PC-9 (cell line): ENCODE measurements around the gene GTF2H2C. TPM values are rescaled to one million over a fixed set of nuclear protein-coding genes. Genes with fewer than 3 reads are reported as not detected.
"Not testable (repeated sequence)": the region's sequence is repeated elsewhere in the genome, so short reads cannot be mapped to it uniquely, and the experiment has no call there.

Experiments used
- BruUV-seq: library from RNA; stranded (reverse); fragments of 400-500 nt; replicated peaks from 2 replicates; lab custom pipeline; 2021; lab: Mats Ljungman, UMichigan
- CTCF ChIA-PET: fragments of 300-600 bp; sonication (Branson Sonifier 250); formaldehyde crosslinking; loops from one replicate; lab custom pipeline; 2022; ENCODE audit warnings: antibody characterized with exemption; lab: Charles Lee
- POLR2A ChIA-PET: fragments of 300-600 bp; sonication (Branson Sonifier 250); formaldehyde crosslinking; loops from one replicate; lab custom pipeline; 2022; ENCODE audit warnings: antibody characterized with exemption; ENCODE audit not compliant: unreplicated experiment; lab: Charles Lee
- DNase-seq, 2 experiments: peaks; one replicate each; pipeline versions ENCODE4 v3.0.0 to v3.0.0-alpha.2; 2015 to 2022; ENCODE audit warnings: mixed read lengths in 1 of 2
- H2AFZ ChIP-seq: fragments of 200-600 bp; sonication (generic); 2 replicates; pipeline ENCODE4 v1.8.1; 2017; ENCODE audit warnings: antibody characterized with exemption
- H3F3A ChIP-seq: fragments of 200-600 bp; sonication (generic); 2 replicates; pipeline ENCODE4 v1.8.1; 2017; ENCODE audit warnings: antibody characterized with exemption, mild to moderate bottlenecking, low read depth; ENCODE audit not compliant: insufficient read depth
- H3K27ac ChIP-seq: fragments of 200-600 bp; sonication (generic); 2 replicates; pipeline ENCODE4 v1.6.1; 2016; ENCODE audit warnings: mixed run types
- H3K27me3 ChIP-seq: fragments of 200-600 bp; sonication (generic); 2 replicates; pipeline ENCODE4 v1.6.1; 2016; ENCODE audit warnings: low read depth, mixed run types; ENCODE audit not compliant: insufficient read depth
- H3K36me3 ChIP-seq: fragments of 200-600 bp; sonication (generic); 2 replicates; pipeline ENCODE4 v1.6.1; 2016; ENCODE audit warnings: low read depth, mixed run types
- H3K4me1 ChIP-seq: fragments of 200-600 bp; sonication (generic); replicated peaks from 2 replicates; pipeline ENCODE4 v1.6.1; 2016; ENCODE audit warnings: mixed run types; ENCODE audit not compliant: insufficient read depth
- H3K4me2 ChIP-seq: fragments of 200-600 bp; sonication (generic); 2 replicates; pipeline ENCODE4 v1.6.1; 2017; ENCODE audit warnings: mixed run types
- H3K4me3 ChIP-seq: fragments of 200-600 bp; sonication (generic); 2 replicates; pipeline ENCODE4 v1.6.1; 2016; ENCODE audit warnings: mixed run types
- H3K79me2 ChIP-seq: fragments of 200-600 bp; sonication (generic); 2 replicates; pipeline ENCODE4 v1.6.1; 2017; ENCODE audit warnings: low read depth, mixed run types
- H3K9me2 ChIP-seq: fragments of 200-600 bp; sonication (generic); 2 replicates; pipeline ENCODE4 v1.8.1; 2017; ENCODE audit warnings: mild to moderate bottlenecking; ENCODE audit not compliant: insufficient read depth
- H3K9me3 ChIP-seq: fragments of 200-600 bp; sonication (generic); 2 replicates; pipeline ENCODE4 v1.8.1; 2016; ENCODE audit warnings: low read depth; ENCODE audit not compliant: insufficient read depth
- H4K20me1 ChIP-seq: fragments of 200-600 bp; sonication (generic); 2 replicates; pipeline ENCODE4 v1.8.1; 2017; ENCODE audit not compliant: insufficient read depth
- intact Hi-C: fragments of 100-400 bp; cut with micrococcal nuclease; formaldehyde crosslinking; loops from one replicate; pipeline ENCODE4 v1.10.0; 2022; ENCODE audit not compliant: unreplicated experiment
- total RNA-seq: library from RNA; stranded (reverse); gene quantifications from 2 replicates; pipeline ENCODE4 v1.2.3, GENCODE V29; 2021

GTF2H2C gene
- total RNA-seq, 1 experiment from 2014 or later = 24.7 TPM

- H3K9me3 ChIP-seq, BruUV-seq, POLR2A ChIA-PET: not testable (repeated sequence)
Measured at GRCh38 chr5:69542838-69543618, 17.0 kb upstream of the GTF2H2C start.

GRCh38 chr5:69544602-69545001 is 15.4 kb upstream of the GTF2H2C start:
- intact Hi-C loops, BruUV-seq: not testable (repeated sequence)

More at GRCh38 chr5:69542838-69543618, 17.0 kb upstream of the GTF2H2C start:
- H3K9me2 ChIP-seq, H3K4me3 ChIP-seq, H2AFZ ChIP-seq, H3K4me1 ChIP-seq, CTCF ChIA-PET, H3K27ac ChIP-seq, H3K4me2 ChIP-seq, H4K20me1 ChIP-seq, H3K79me2 ChIP-seq, intact Hi-C loops, H3K36me3 ChIP-seq, DNase-seq, H3F3A ChIP-seq, H3K27me3 ChIP-seq: not testable (repeated sequence)

GRCh38 chr5:69560587-69561431 is 818 bp downstream of the GTF2H2C start:
- DNase-seq = peak in 1 of 2 experiments; percentile 31

More at GRCh38 chr5:69544602-69545001, 15.4 kb upstream of the GTF2H2C start:
- H3K4me1 ChIP-seq, H4K20me1 ChIP-seq, H3K79me2 ChIP-seq, H3K27ac ChIP-seq, H3K9me3 ChIP-seq, H2AFZ ChIP-seq, POLR2A ChIA-PET, H3K4me2 ChIP-seq, H3K9me2 ChIP-seq, H3K27me3 ChIP-seq, H3K4me3 ChIP-seq, H3F3A ChIP-seq, H3K36me3 ChIP-seq, CTCF ChIA-PET, DNase-seq: not testable (repeated sequence)

GRCh38 chr5:69566172-69566571 is 6.2 kb downstream of the GTF2H2C start:
- H3K9me3 ChIP-seq, H3K27me3 ChIP-seq, H3K9me2 ChIP-seq, BruUV-seq, H4K20me1 ChIP-seq, DNase-seq, H3F3A ChIP-seq, H3K4me2 ChIP-seq, H3K4me3 ChIP-seq, H3K4me1 ChIP-seq, CTCF ChIA-PET, POLR2A ChIA-PET, intact Hi-C loops, H3K27ac ChIP-seq, H3K36me3 ChIP-seq, H2AFZ ChIP-seq, H3K79me2 ChIP-seq: not testable (repeated sequence)

More at GRCh38 chr5:69560587-69561431, 818 bp downstream of the GTF2H2C start:
- H3K36me3 ChIP-seq, H2AFZ ChIP-seq, H3K9me3 ChIP-seq, H3F3A ChIP-seq, H3K4me1 ChIP-seq, H3K27me3 ChIP-seq, intact Hi-C loops, CTCF ChIA-PET, H4K20me1 ChIP-seq, H3K9me2 ChIP-seq, POLR2A ChIA-PET, H3K79me2 ChIP-seq: not testable (repeated sequence)
- peak overlapping the region; percentile 70 for H3K4me2 ChIP-seq
- TSS peak; percentile 70 for BruUV-seq
- peak overlapping the region; percentile 45 for H3K4me3 ChIP-seq
- peak overlapping the region; percentile 14; the same call in 1 of the 2 replicates for H3K27ac ChIP-seq

DNA sequence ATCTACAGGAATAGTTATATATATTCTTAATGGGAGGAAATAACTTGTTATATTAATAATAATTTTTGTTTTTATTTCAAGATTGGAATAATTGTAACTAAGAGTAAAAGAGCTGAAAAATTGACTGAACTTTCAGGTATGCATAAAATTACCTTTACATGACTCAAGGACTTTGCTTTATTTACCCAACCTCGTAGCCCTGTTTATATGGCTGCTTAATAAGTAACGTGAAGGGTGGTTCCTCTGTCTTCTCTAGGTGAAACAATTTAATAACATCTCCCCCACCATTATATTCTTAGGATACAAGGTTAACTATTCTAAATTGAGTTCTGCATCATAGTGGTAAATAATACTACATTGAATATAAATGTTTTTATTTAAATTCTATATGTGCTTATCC is 8.1 kb downstream of the GTF2H2C start:
- not testable (repeated sequence) for H3K27ac ChIP-seq, DNase-seq, BruUV-seq

DNA sequence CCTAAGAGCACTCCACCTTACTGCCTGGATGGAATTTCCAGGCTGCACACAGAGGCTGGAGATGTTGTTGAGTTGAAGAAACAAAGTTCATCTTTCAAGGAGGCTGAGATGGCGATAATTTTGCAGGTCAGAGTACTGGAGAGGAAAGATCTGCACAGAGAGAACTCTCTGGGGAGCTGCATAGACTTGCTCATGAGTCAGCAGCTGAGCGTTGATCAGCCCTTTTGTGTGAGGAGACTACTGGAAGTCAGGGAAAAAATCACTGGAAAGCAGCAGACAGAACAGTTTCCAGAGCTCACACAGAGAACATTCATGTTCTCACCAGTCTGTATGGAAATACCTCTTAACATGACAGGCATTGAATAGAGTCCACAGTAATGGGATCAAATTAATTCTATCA is 23.4 kb downstream of the GTF2H2C start:
- CTCF ChIA-PET, H3K4me3 ChIP-seq, H3F3A ChIP-seq, intact Hi-C loops, BruUV-seq, POLR2A ChIA-PET, H3K4me1 ChIP-seq, H3K27ac ChIP-seq, H3K79me2 ChIP-seq, H3K9me3 ChIP-seq, DNase-seq, H3K9me2 ChIP-seq, H3K4me2 ChIP-seq, H2AFZ ChIP-seq, H3K27me3 ChIP-seq, H4K20me1 ChIP-seq, H3K36me3 ChIP-seq: not testable (repeated sequence)

More for the DNA sequence above, 8.1 kb downstream of the GTF2H2C start:
- H3K79me2 ChIP-seq, POLR2A ChIA-PET, H3K36me3 ChIP-seq, H3K9me3 ChIP-seq, CTCF ChIA-PET, H3K4me3 ChIP-seq, H4K20me1 ChIP-seq, intact Hi-C loops, H3K4me1 ChIP-seq, H3F3A ChIP-seq, H3K9me2 ChIP-seq, H3K27me3 ChIP-seq, H2AFZ ChIP-seq, H3K4me2 ChIP-seq: not testable (repeated sequence)
